Osteoblast (primary cell): ENCODE results near the gene KCNJ18. TPM values are rescaled to one million over a fixed set of nuclear protein-coding genes. Genes with fewer than 3 reads are reported as not detected.
"Not testable (repeated sequence)": the region's sequence is repeated elsewhere in the genome, so short reads cannot be mapped to it uniquely, and the experiment has no call there.

ENCODE experiments used
- DNase-seq: peaks from one replicate; pipeline ENCODE4 v3.0.0; 2011; ENCODE audit warnings: low spot score, mixed read lengths; ENCODE audit not compliant: insufficient read length; ENCODE audit errors: missing footprints
- H2AFZ ChIP-seq: 2 replicates; pipeline ENCODE4 v1.6.0; 2011; ENCODE audit warnings: mild to moderate bottlenecking, low read length
- H3K27ac ChIP-seq: 2 replicates; pipeline ENCODE4 v1.5.1; 2011; ENCODE audit warnings: mild to moderate bottlenecking, low read depth, low read length, moderate library complexity
- H3K27me3 ChIP-seq: 2 replicates; pipeline ENCODE4 v1.6.0; 2012; ENCODE audit warnings: mild to moderate bottlenecking, control low read depth, inconsistent platforms, low read length, moderate library complexity; ENCODE audit not compliant: insufficient read depth
- H3K36me3 ChIP-seq: 2 replicates; pipeline ENCODE4 v1.5.1; 2011; ENCODE audit warnings: mild to moderate bottlenecking, low read length, control low read depth, moderate library complexity; ENCODE audit not compliant: insufficient read depth
- H3K4me1 ChIP-seq: 2 replicates; pipeline ENCODE4 v1.5.1; 2011; ENCODE audit warnings: mild to moderate bottlenecking, low read length, control low read depth, moderate library complexity; ENCODE audit not compliant: insufficient read depth
- H3K4me2 ChIP-seq: 2 replicates; pipeline ENCODE4 v1.6.0; 2011; ENCODE audit warnings: mild to moderate bottlenecking, low read length; ENCODE audit not compliant: insufficient read depth
- H3K4me3 ChIP-seq: fragments of 200-600 bp; sonication (generic); 3 replicates; pipeline ENCODE4 v1.5.1; 2012; ENCODE audit warnings: mild to moderate bottlenecking, low read length, inconsistent platforms; ENCODE audit not compliant: insufficient read depth
- H3K79me2 ChIP-seq: 2 replicates; pipeline ENCODE4 v1.6.0; 2012; ENCODE audit warnings: mild to moderate bottlenecking, low read length, control low read depth, inconsistent platforms; ENCODE audit not compliant: insufficient read depth
- H3K9me3 ChIP-seq: 2 replicates; pipeline ENCODE4 v1.5.1; 2011; ENCODE audit warnings: low read depth, low read length, control low read depth
- H4K20me1 ChIP-seq: 2 replicates; pipeline ENCODE4 v1.6.0; 2012; ENCODE audit warnings: mild to moderate bottlenecking, low read length, control low read depth; ENCODE audit not compliant: insufficient read depth
- CTCF ChIP-seq: IDR thresholded peaks from 2 replicates; pipeline ENCODE4 v1.5.1; 2011; ENCODE audit warnings: mild to moderate bottlenecking, low read depth, low read length, moderate library complexity; ENCODE audit errors: extremely low read depth
- total RNA-seq: library from RNA; depleted of rRNA; stranded (reverse); fragments of >200 nt; gene quantifications from 2 replicates; pipeline ENCODE4 v1.2.3, GENCODE V29; 2012

KCNJ18 gene
- total RNA-seq, 1 donor: not detected

GRCh38 chr17:21742326-21742725, 50.0 kb downstream of the KCNJ18 start:
- H3K9me3 ChIP-seq: no peaks in the 10 kb centered on the region
- H2AFZ ChIP-seq: no peak overlapping the region
- no peaks in the 10 kb centered on the region for H4K20me1 ChIP-seq
- no peak overlapping the region for H3K4me2 ChIP-seq
- no peaks in the 10 kb centered on the region for H3K27me3 ChIP-seq
- no peaks in the 10 kb centered on the region for H3K4me1 ChIP-seq
- H3K4me3 ChIP-seq: no peak overlapping the region
- no peaks in the 10 kb centered on the region for H3K36me3 ChIP-seq
- no peak overlapping the region for H3K27ac ChIP-seq
- TF ChIP-seq CTCF: no peak
- DNase-seq: no peak
- H3K79me2 ChIP-seq: no peaks in the 10 kb centered on the region

GRCh38 chr17:21744151-21744550, 51.8 kb downstream of the KCNJ18 start:
- not testable (repeated sequence) for H3K9me3 ChIP-seq, H4K20me1 ChIP-seq, H3K79me2 ChIP-seq, H3K27me3 ChIP-seq, H3K27ac ChIP-seq, H2AFZ ChIP-seq, H3K4me1 ChIP-seq, H3K4me2 ChIP-seq, H3K36me3 ChIP-seq, DNase-seq, H3K4me3 ChIP-seq

- not testable (repeated sequence) for H4K20me1 ChIP-seq, DNase-seq, H3K4me2 ChIP-seq, H3K4me3 ChIP-seq, H3K27ac ChIP-seq, H3K36me3 ChIP-seq, H2AFZ ChIP-seq, H3K4me1 ChIP-seq, H3K9me3 ChIP-seq, H3K79me2 ChIP-seq, H3K27me3 ChIP-seq
These were observed 52.3 kb downstream of the KCNJ18 start for GRCh38 chr17:21744621-21745020.

GRCh38 chr17:21745385-21746054, 53.2 kb downstream of the KCNJ18 start:
- not testable (repeated sequence) for H2AFZ ChIP-seq, H3K27ac ChIP-seq, DNase-seq, H3K4me2 ChIP-seq, H4K20me1 ChIP-seq, H3K4me3 ChIP-seq, H3K36me3 ChIP-seq, H3K9me3 ChIP-seq, H3K4me1 ChIP-seq, H3K27me3 ChIP-seq, H3K79me2 ChIP-seq

- H3K4me2 ChIP-seq, H3K27me3 ChIP-seq, H3K4me3 ChIP-seq, H3K79me2 ChIP-seq, H4K20me1 ChIP-seq, H3K4me1 ChIP-seq, H2AFZ ChIP-seq, H3K36me3 ChIP-seq, H3K9me3 ChIP-seq, H3K27ac ChIP-seq, DNase-seq: not testable (repeated sequence)
These were observed 54.1 kb downstream of the KCNJ18 start for GRCh38 chr17:21746415-21746814.

GRCh38 chr17:21747195-21747915, 55.0 kb downstream of the KCNJ18 start:
- not testable (repeated sequence) for DNase-seq, H4K20me1 ChIP-seq, H3K9me3 ChIP-seq, H3K79me2 ChIP-seq, H3K36me3 ChIP-seq, H3K4me3 ChIP-seq, H3K27me3 ChIP-seq, H3K4me1 ChIP-seq, H3K27ac ChIP-seq, H2AFZ ChIP-seq, H3K4me2 ChIP-seq

GRCh38 chr17:21748686-21749085, 56.4 kb downstream of the KCNJ18 start:
- not testable (repeated sequence) for DNase-seq, H3K27me3 ChIP-seq, H3K4me1 ChIP-seq, H3K27ac ChIP-seq, H3K9me3 ChIP-seq, H3K4me2 ChIP-seq, H2AFZ ChIP-seq, H4K20me1 ChIP-seq, H3K36me3 ChIP-seq, H3K4me3 ChIP-seq, H3K79me2 ChIP-seq

- H3K36me3 ChIP-seq, DNase-seq, H4K20me1 ChIP-seq, H3K79me2 ChIP-seq, H3K4me1 ChIP-seq, H3K27ac ChIP-seq, H3K9me3 ChIP-seq, H3K4me2 ChIP-seq, H2AFZ ChIP-seq, H3K4me3 ChIP-seq, H3K27me3 ChIP-seq: not testable (repeated sequence)
These were observed 57.6 kb downstream of the KCNJ18 start for GRCh38 chr17:21749696-21750531.
